Vagina (tissue), 2 donors: Measurements from ENCODE around the gene CAV2. TPM values are rescaled to one million over a fixed set of nuclear protein-coding genes. Genes with fewer than 3 reads are reported as not detected.
A peak's percentile ranks its signal among the peaks of the same experiment; 100 is the strongest.

Experiments used
- DNase-seq, 2 donors: peaks; one replicate each; pipeline ENCODE4 v3.0.0-alpha.2; 2017; ENCODE audit errors: extremely low spot score in 2 of 2
- H3K27ac ChIP-seq: fragments of 200-600 bp; sonication (generic); one replicate; pipeline ENCODE4 v1.5.1; 2019
- H3K27me3 ChIP-seq: fragments of 200-600 bp; sonication (generic); one replicate; pipeline ENCODE4 v1.5.1; 2019
- H3K36me3 ChIP-seq, 2 donors: fragments of 200-600 bp; sonication (generic); one replicate each; pipeline ENCODE4 v1.5.1; 2017 to 2019
- H3K4me1 ChIP-seq: fragments of 200-600 bp; sonication (generic); one replicate; pipeline ENCODE4 v1.5.1; 2019
- H3K4me3 ChIP-seq, 2 donors: fragments of 200-600 bp; sonication (generic); 1 replicate in 1 of 2; 2 replicates in 1 of 2; pipeline ENCODE4 v1.5.1; 2016 to 2019
- H3K9me3 ChIP-seq: fragments of 200-600 bp; sonication (generic); one replicate; pipeline ENCODE4 v1.5.1; 2019
- CTCF ChIP-seq, 3 experiments: fragments of 450-650 bp in 2 of 3; fragments of 200-600 bp in 1 of 3; sonication (generic) in 1 of 3; IDR thresholded peaks; one replicate each; pipeline ENCODE4 v1.5.1; 2017 to 2019; ENCODE audit warnings: antibody characterized with exemption in 3 of 3, mild to moderate bottlenecking in 2 of 3, moderate library complexity in 2 of 3
- POLR2A ChIP-seq, 2 donors: fragments of 450-650 bp; IDR thresholded peaks; one replicate each; pipeline ENCODE4 v1.6.1; 2017; ENCODE audit warnings: antibody characterized with exemption in 2 of 2, mild to moderate bottlenecking in 2 of 2, moderate library complexity in 2 of 2
- POLR2AphosphoS5 ChIP-seq, 2 donors: sonication (generic); formaldehyde crosslinking; IDR thresholded peaks; one replicate each; pipeline ENCODE4 v1.9.0; 2017; ENCODE audit warnings: antibody characterized with exemption in 2 of 2, mild to moderate bottlenecking in 2 of 2, low read depth in 1 of 2; ENCODE audit not compliant: insufficient read depth in 1 of 2
- intact Hi-C: fragments of 100-400 bp; cut with DNase I; formaldehyde crosslinking; loops from one replicate; pipeline ENCODE4 v1.15.1; 2023
- total RNA-seq: library from RNA; depleted of rRNA; stranded (reverse); fragments of >200 nt; gene quantifications from one replicate; pipeline ENCODE4 v1.2.3, GENCODE V29; 2016

CAV2 gene
- total RNA-seq, 1 donor from 2014 or later, result 42.5 TPM

- DNase-seq, result no peak
- Histone ChIP-seq H3K4me3 (no peak overlapping the region), H3K27me3 (no peaks in the 10 kb centered on the region), H3K36me3 (no peaks in the 10 kb centered on the region), H3K4me1 (peaks cover 28% of the 10 kb centered on the region), H3K27ac (no peak overlapping the region), H3K9me3 (no peaks in the 10 kb centered on the region)
- intact Hi-C loops, result no loop called here
- no peak for TF ChIP-seq POLR2A (IDR thresholded peaks at IDR 0.05)
- peak in 1 of 2 donors; percentile 82 for TF ChIP-seq POLR2AphosphoS5 (IDR thresholded peaks at IDR 0.05; ENCODE audit: insufficient read depth in 1 of 2, low read depth in 1 of 2)
- TF ChIP-seq CTCF (IDR thresholded peaks at IDR 0.05), result no peak
Observed at GRCh38 chr7:116522247-116522646, 22.7 kb downstream of the CAV2 start.

DNA sequence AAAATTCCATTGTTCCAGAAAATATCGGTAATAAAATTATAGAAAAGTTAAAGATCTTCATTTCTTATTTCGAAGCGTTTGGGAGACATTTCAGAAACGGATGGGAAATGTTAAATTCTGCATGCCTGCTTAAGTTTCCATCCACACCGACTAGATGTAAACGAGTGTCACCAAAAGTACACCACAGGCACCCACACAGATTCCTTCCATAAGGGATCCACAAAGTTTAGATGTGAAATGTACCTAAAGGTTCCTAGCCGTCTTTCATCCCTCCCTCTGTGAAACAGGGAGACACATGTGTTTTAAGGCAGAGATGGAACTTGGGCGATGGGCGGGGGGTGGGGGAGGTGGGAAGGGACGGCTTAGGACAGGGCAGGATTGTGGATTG, 24.7 kb downstream of the CAV2 start:
- intact Hi-C loops, result no loop called here
- peaks cover 38% of the 10 kb centered on the region for H3K4me1 ChIP-seq
- H3K9me3 ChIP-seq, result no peaks in the 10 kb centered on the region

GRCh38 chr7:116524609-116525297, 25.2 kb downstream of the CAV2 start, which contains the start of gene CAV1:
Gene CAV1 (plus strand): TSS chr7:116525036. CDS start chr7:116525063, 27 bp downstream.
- Histone ChIP-seq H3K4me3 (peak within 1 kb of the TSS; percentile 80 to 92), H3K27ac (peak within 1 kb of the TSS; percentile 98), H3K9me3 (no peaks in the 10 kb centered on the region), H3K27me3 (no peaks in the 10 kb centered on the region), H3K36me3 (peaks cover 0 to 14% of the 10 kb centered on the region in 2 donors), H3K4me1 (peaks cover 44% of the 10 kb centered on the region)
- no peak for DNase-seq
- intact Hi-C loops, result loop anchor here (5.0 kb wide), 1 partner anchor 58 kb away; no protein-coding TSS in a partner anchor
- TF ChIP-seq CTCF (IDR thresholded peaks at IDR 0.05), result peak in 1 of 3 experiments; percentile 25
- TF ChIP-seq POLR2A (IDR thresholded peaks at IDR 0.05), result peak in 1 of 2 donors; percentile 47
- peak; percentile 80 to 92 for TF ChIP-seq POLR2AphosphoS5 (IDR thresholded peaks at IDR 0.05; ENCODE audit: insufficient read depth in 1 of 2, low read depth in 1 of 2)

More for the DNA sequence above, 24.7 kb downstream of the CAV2 start:
- H3K36me3 ChIP-seq, result peaks cover 0 to 10% of the 10 kb centered on the region in 2 donors
- TF ChIP-seq POLR2AphosphoS5 (IDR thresholded peaks at IDR 0.05; ENCODE audit: insufficient read depth in 1 of 2, low read depth in 1 of 2) (no peak), CTCF (IDR thresholded peaks at IDR 0.05) (no peak), POLR2A (IDR thresholded peaks at IDR 0.05) (no peak)
- H3K4me3 ChIP-seq, result peak overlapping the region; percentile 80 to 92
- DNase-seq, result no peak
- H3K27ac ChIP-seq, result peak overlapping the region; percentile 98
- no peaks in the 10 kb centered on the region for H3K27me3 ChIP-seq

DNA sequence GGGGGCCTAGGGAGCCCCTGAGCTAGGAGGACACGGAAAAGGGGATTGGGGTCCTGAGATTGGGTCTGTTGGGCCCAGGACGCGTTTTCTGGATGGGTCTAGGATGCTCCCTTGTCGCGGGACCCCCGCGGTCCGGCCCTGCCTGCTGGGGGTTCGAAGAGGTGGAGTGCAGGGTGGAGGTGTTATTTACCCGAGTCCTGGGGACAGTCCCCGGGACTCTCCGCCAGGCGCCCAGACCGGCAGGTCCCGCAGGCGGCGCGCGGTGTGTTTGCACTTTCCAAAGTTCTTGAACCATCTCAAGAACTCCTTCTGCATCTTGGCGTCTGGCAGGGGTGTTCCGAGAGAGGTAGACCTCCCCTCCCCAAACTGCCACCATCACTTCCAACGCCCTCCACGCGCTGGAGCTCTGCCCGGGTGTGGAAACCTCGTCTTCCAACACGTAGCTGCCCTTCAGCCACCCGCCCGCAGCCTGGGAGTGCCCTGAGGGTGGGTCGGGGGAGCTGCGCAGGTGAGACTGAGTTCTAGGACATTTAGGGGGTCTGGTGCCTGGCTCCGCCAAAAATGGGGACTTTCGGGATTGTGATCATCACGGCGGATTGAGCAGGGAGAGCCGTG, 25.9 kb downstream of the CAV2 start:
- TF ChIP-seq POLR2AphosphoS5 (IDR thresholded peaks at IDR 0.05; ENCODE audit: insufficient read depth in 1 of 2, low read depth in 1 of 2), result no peak
- TF ChIP-seq CTCF (IDR thresholded peaks at IDR 0.05), result peak in 1 of 3 experiments; percentile 30
- peak overlapping the region; percentile 80 to 92 for H3K4me3 ChIP-seq
- peak overlapping the region; percentile 98 for H3K27ac ChIP-seq
- H3K36me3 ChIP-seq, result peaks cover 0 to 14% of the 10 kb centered on the region in 2 donors
- H3K4me1 ChIP-seq, result peaks cover 50% of the 10 kb centered on the region
- intact Hi-C loops, result loop anchor here (5.0 kb wide), 1 partner anchor 57 kb away; no protein-coding TSS in a partner anchor
- DNase-seq, result no peak
- H3K27me3 ChIP-seq, result no peaks in the 10 kb centered on the region
- no peaks in the 10 kb centered on the region for H3K9me3 ChIP-seq
